ENCODE results near the gene BABAM2. TPM values are rescaled to one million over a fixed set of nuclear protein-coding genes. Genes with fewer than 3 reads are reported as not detected.

Gene BABAM2
- 37.3 TPM for total RNA-seq

DNA sequence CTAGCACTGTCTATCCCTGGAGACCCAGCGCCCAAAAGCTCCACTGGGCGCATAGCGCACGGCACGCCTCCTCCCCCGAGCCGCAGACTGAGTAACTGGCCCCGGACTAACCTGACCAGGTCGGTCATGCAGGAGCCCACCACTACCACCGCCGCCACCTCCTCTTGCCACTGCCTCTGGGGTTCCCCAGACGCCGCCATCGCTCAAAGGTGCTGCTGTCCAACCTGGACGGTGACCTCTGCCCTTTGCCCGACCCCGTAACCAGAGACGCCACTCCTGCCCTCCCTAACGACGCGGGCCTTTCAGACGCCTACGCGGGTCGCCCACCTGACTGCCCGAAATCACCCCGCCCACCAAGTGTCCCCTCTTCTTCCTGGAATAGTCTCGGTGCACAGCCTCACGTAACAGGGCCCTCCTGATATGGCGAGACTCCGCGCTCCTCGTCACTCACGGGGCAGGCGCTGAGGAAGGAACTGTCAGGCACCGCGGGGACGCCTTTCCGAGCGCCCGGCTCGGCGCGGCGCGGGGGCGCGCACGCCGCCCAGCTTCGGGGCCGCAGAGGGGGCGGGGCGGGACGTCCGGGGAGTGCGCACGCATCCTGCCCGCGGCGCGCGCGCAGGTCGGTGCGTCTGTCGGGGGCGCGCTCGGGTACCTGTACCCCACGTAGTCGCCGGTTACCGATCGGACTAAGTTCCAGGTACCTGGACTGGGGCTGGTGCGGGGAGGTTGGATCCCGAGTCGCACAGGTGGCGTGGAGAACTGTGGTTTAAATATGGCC is at the start of gene BABAM2, which contains the start of gene RBKS:
TSS of gene BABAM2 (plus strand) at position 584 of the 778 bp plus-strand sequence. CDS start 3,828 bp downstream, outside the sequence.
TSS of gene RBKS (minus strand) at position 242 of the 778 bp plus-strand sequence. CDS start at position 200, 42 bp downstream.

Small RNA genes within 50 kb of the gene (small RNA-seq; reads per million reads assigned to genes)
- not detected for gene MIR4263 (ENCODE audit: low replicate concordance)
- gene RF02271 (ENCODE audit: low replicate concordance) = not detected

Other genes with a start within 250 kb of the BABAM2 start
- gene SUPT7L, start 227.1 kb upstream of the BABAM2 start, total RNA-seq = 41.2 TPM
- 21.4 TPM for gene SLC4A1AP, start 226.8 kb upstream of the BABAM2 start, total RNA-seq
- 147 TPM for gene MRPL33, start 119.0 kb upstream of the BABAM2 start, total RNA-seq
- gene RBKS, start 342 bp upstream of the BABAM2 start, total RNA-seq = 6.1 TPM

Data from metanephros (tissue), 2 donors.